Measurements from ENCODE around the gene AP3B1.

The AP3B1 gene

DNA sequence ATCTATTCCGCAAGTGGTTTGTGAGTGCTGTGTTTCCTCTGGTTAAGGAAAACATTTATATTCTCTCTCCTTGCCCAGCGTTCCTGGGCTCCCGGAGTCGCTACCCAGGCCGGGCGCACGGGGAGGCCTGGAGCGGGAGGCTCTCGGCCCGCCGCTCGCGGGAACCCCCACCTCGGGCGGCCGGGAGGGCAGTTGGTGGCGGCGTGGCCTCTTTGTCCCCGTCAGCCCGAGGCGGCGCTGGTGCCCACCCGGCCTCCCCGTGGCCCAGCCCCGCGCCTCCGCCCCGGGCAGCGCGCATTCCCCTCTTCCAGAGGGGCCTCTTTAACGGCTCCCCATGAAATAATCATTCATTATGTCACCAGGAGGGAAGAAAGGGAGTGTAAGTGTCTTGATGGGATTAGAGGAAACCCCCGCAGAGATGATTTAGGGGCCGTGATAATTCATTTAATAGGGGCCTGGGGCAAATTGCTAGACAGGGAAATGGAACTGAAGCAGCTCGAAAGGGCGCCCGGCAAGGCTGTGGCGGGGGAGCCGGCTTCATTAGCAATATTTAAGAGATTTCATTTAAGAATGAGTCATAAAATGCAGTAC, 336.5 kb downstream of the AP3B1 start:
- DNase-seq: no peak

GRCh38 chr5:77957516-77957915, 337.0 kb downstream of the AP3B1 start:
- no peak for DNase-seq

DNA sequence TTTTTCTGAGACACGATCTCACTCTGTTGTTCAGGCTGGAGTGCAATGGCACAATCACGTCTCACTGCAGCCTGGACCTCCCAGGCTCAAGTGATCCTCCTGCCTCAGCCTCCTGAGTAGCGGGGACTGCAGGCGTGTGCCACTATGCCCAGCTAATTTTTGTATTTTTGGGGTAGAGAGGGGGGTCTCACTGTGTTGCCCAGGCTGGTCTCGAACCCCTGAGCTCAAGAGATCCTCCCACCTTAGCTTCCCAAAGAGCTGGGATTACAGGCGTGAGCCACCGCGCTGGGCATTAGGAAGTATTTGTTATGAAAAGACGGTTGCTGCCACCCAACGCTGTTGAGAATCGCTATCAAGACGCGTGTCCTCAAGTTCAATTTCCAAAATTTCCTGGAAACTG, 337.4 kb downstream of the AP3B1 start:
- DNase-seq: no peak

DNA sequence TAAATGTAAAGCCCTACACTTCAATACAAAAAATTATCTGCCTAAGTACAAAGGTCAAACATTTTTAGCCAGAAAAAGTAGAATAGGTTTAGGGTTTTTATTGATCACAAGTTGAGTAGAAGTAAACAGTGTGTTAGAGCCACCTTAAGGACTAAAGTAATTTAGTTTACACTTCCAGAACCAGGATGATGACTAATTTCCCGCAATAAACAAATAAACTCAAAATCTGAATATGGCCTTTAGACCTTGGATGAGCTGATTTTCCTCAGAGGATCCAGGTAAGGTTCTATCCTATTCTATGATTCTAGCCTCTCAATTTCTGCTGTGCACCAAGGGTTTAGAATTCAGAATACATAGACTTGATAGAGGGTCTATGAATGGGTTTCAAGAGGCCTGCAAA, 338.9 kb downstream of the AP3B1 start:
- no peak for DNase-seq

- no peak for DNase-seq
These were observed 341.1 kb downstream of the AP3B1 start for GRCh38 chr5:77953374-77953773.

DNA sequence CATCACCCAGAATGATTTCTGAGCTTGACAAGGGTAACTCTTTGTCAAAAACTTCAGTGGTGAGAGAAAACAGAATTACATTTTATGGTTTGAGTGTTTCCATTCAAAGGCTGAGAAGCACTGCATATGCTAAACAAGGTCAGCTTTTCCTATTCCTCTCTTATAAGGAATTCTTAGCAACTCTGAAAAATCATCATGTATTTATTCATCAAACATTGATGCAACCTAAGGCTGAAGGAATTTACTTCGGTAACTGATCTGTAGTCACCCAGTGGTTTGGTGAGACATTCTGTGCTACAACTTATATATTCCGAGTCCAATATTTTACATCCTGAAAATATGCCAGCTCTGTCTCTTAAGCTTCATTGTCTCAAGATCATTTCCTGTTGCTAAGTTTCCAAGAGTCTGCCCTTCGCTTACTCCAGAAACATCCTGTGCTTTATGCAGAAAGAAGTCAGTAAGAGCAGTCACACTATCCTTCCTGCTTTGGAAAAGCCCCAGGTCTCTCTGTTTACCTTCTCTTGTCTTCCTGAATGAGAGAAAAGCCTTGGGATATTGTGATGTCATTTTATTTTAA, 341.8 kb downstream of the AP3B1 start:
- DNase-seq: peak; percentile 2
